Effector CD4-positive, alpha-beta T cell (primary cell): ENCODE measurements around the gene LRRC45.

Experiments
- DNase-seq: peaks from one replicate; pipeline ENCODE4 v3.0.0-alpha.2; 2020

Gene LRRC45

DNA sequence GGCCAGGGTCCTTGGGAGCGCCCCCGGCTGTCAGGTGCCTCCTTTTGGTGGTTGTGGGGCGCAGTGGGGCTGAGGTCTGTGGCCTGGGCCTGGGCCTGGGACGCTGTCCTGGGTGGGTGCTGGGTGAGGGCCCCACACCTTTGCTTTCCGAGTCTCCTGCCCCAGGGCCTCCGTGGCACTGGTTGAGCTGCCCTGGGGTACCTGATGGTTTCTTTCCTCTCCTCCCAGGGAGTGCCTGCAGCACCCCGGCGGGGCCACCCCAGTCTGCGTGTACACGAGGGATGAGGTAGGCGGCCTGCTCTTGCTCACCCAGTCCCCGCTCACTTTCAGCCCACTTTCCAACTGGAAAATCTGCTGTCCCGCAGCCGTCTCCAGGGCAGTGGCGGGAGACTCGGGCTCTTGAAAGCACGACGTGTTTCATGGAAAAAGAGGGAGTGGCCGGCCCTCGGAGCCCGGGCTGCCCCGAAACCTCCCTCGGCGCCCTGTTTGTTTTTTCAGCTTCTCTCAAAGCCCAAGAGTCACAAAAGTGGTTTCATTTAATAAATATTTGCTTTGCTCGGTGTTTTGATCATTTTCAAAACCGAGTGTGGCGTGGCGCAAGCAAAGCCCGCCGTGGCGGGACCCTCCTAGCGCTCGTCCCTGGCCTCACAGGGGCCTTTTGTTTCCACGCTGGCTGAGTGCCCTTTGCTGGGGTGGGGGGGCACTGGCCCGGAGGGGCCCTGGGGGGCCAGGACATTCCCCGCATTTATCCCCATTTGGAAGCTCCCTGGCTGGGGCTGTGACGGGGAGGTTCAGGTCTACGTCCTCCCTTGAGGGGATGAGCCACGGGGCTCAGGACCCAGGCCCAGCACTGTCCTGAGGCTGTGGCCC lies 28.3 kb upstream of the LRRC45 start:
- no peak for DNase-seq

DNA sequence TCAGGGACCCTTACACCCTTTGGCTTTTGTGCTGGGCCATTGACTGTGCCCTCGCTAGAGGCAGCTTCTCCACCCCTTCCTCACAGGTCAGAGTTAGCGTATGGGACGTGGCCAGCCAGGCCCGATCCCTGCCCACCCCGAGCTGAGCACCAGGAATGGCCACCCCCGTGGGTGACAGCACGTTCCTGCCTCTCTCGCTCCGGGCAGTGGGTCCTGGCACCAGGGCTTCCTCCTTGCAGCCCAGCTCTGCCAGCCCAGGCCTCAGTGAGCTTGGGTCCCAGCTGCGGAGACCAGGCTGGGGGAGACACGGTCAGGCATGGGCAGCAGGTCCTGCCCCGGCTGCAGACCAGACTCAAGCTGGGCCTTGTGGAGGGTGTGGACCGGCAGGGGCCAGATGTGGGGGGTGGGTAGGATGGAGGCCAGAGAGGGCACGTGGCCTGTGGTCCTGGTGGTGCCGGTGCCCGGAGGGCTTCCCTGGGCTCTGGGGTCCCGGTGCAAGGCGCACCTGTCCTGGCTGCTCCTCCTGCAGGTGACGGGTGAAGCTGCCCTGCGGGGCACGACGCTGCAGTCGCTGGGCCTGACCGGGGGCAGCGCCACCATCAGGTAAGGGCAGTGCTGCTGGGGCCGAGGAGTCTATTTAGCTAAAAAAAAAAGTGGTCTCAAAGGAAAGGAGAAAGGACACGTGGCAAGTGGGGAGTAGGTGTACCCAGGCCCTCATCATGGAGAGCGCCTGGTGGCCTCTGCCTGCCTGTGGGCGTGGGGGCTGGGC lies 27.5 kb upstream of the LRRC45 start:
- no peak for DNase-seq

DNA sequence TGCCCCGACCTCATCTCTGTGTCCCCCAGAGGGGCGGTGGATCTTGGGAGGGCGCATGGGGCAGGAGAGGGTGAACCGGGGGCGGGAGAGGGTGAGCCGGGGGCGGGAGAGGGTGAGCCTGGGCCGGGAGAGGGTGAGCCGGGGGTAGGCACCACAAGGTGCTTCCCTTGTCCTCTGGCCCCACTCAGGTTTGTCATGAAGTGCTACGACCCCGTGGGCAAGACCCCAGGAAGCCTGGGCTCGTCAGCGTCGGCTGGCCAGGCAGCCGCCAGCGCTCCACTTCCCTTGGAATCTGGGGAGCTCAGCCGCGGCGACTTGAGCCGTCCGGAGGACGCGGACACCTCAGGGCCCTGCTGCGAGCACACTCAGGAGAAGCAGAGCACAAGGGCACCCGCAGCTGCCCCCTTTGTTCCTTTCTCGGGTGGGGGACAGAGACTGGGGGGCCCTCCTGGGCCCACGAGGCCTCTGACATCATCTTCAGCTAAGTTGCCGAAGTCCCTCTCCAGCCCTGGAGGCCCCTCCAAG lies 26.8 kb upstream of the LRRC45 start:
- DNase-seq, result no peak

DNA sequence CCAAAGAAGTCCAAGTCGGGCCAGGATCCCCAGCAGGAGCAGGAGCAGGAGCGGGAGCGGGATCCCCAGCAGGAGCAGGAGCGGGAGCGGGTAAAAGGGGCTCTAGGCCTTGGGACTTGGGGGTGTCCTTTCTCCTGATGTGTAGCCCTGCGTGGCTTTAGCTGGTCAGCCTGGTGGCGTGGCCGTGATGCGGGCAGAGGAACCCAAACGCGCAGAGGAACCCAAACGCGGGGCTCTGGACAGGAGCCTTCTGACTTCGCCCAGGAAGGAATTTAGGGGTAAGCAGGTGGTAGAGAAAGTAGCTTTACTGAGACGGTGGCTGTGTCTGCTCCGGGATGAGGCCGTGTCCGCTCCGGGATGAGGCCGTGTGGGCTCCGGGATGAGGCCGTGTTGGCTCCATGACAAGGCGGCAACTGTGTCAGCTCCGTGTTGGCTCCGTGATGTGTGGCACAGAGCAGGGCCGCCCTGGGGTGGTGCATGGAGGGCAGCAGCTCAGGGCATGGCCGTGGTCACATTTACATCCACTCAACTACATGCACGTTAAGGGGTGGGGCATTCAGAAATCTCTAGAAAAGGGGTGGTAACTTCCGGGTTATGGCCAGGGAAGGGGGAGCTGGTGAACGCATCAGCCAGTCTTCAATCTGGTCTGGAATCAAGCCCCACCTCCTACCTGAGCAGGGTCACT lies 26.2 kb upstream of the LRRC45 start:
- no peak for DNase-seq

DNA sequence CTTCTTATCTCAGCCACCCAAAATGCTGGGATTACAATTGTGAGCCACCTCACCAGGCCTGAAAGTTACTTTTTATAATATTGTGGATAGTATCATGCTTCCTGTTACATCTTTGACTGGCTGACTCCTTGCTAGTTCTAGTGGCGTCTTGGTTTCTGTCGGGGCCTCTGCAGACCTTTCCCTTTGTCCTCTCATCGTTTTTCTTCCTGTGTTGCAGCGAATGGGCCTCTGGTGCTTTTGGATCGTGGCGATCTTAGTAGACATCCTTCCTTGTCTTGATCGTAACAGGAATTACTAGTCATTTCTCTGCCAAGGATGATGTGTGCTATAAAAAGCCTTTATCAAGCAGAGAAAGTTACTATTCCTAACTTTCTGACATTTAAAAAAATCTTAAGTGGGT lies 24.9 kb upstream of the LRRC45 start:
- no peak for DNase-seq

DNA sequence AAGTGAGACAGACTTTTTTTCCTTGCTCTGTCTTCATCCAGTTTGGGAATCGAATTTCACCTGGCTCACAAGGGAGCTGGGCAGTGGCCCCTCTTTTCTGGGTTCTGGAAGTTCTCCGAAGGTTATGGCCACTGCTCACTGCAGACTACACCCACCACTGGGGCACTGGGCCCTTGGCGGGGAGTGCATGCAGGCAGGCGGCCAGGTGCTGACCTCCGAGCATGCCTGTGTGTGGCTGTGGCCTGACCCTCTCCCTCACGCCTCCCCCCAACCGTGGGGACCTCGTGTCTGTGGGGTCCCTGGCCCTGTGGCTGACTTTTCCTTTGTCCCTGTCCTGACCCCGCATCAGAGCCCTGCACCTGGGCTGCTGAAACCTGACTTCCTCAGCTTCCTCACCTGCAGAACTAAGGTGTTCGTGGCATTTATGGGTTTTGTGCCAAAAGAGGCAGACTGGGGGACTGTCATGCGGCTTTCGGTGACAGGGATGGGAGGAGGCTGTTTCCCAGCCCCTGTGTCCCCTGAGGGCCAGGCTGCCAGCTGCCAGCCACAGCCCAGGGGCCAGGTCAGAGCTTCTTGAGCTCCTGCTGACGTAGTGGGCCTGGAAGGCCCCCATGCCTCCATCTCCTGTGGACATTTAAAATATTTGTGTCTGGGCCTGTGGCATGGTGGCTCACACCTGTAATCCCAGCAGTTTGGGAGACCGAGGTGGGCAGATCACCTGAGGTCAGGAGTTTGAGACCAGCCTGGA lies 24.2 kb upstream of the LRRC45 start:
- DNase-seq, result no peak

DNA sequence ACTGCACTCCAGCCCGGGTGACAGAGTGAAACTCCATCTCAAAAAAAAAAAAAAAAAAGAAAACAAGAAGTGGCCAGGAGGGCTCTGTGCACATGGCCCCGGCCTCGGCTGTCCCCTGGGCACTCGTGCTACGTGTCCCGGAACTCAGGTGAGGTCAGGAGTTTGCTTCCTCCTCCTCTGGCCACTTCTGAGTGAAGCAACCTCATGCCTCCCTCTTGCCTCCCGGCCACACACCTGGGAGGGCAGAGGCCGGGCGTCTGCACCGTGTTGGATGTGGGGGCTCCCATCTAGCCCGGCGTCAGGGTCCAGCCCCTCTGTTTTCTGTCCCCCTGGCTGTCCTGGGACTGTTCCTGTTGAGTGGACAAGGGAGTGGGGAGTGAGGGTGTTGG lies 23.5 kb upstream of the LRRC45 start:
- no peak for DNase-seq

DNA sequence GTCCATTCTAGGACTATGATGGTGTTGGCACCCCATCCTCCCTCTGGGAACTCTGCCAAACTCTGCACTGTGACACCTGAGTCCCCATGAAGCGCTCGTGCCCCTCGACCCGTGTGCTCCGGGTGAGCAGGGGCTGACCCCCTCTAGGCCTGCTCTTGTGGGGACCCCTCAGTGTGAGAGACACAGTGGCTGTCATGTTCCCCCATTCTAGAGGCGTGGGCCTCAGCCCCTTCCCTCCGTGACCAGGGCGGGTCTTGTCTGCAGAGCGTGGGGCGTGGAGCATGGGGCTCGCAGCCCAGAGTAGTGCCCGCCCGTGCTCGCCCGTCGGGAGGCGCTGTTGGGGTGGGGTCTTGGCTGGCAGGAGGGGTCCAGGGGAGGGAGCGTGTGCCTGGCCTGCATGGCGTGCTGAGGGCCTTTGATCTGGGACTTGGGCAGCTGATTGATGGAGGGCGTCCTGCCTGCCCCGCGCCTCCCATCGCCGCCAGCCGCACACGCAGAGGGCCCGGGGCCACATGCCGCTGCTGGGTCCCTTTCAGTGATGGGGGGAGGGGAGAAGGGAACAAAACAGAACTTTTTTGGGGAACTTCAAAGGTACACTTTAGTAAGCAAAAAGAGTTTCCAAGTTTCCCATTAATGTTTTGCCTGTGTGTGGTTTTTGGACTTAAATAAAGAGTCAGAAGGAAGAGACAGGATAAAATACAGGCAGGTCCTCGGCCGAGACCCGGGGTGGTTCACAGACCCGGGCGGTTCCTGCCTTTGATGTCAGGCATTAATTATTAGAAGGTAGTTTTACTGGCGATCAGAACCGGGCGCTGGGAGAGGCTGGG lies 22.9 kb upstream of the LRRC45 start:
- no peak for DNase-seq

DNA sequence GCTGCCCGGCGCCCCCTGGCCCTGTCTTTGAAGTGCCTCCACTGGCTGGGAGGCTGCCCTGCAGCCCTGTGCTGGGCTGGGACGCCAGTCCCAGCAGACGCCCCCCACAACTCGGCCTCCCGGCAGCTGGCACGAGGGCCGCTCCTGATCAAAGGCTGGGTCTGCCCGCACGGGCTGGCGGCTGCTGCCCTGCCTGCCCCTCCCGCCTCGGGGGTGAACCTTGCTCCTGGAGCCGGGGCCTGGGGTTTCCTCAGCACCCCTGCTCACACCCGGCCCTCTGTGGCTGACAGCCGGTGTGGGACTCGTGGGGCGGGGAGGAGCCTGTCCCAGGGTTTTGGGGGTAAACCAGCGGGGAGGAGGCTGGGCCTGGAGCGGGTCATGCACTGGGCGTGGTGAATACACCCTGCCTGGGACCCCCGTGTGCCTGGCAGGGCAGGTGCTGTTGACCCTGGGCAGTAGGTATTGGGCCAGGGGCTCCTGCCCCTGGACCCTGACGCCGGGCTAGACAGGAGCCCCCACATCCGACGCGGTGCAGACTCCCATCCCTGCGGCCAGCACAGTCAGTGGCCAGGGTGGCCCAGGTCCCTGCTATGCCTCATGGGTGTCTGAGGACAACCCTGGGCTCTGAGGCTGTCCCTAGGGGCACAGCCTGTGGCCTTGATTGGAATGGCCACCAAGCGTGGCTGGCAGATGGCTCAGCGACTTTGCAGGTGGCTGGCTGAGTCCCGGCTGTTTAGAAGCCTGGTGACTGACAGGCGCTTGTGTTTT lies 22.1 kb upstream of the LRRC45 start:
- DNase-seq, result no peak

DNA sequence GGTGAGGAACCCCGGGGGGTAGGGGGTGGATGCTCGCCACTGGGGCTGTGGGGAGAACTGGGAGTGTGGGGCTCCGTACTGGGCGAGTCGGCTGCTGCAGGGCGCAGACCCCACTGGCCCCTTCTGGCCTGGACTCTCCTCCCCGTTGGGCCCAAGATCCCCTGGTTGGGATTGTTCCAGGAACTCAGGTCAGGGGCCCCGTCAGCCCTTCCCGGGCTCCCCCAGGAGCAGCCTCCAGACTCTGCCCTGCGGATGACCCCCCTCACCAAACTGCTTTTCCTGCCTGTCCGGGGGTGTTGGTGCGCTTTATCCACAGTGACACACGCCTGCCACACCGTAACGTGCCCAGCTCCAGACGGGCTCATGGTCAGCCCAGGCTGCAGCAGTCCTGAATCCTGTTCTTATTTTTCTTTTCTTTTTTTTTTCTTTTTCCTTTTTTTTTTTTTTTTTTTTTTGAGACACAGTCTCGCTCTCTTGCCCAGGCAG lies 21.5 kb upstream of the LRRC45 start:
- no peak for DNase-seq

DNA sequence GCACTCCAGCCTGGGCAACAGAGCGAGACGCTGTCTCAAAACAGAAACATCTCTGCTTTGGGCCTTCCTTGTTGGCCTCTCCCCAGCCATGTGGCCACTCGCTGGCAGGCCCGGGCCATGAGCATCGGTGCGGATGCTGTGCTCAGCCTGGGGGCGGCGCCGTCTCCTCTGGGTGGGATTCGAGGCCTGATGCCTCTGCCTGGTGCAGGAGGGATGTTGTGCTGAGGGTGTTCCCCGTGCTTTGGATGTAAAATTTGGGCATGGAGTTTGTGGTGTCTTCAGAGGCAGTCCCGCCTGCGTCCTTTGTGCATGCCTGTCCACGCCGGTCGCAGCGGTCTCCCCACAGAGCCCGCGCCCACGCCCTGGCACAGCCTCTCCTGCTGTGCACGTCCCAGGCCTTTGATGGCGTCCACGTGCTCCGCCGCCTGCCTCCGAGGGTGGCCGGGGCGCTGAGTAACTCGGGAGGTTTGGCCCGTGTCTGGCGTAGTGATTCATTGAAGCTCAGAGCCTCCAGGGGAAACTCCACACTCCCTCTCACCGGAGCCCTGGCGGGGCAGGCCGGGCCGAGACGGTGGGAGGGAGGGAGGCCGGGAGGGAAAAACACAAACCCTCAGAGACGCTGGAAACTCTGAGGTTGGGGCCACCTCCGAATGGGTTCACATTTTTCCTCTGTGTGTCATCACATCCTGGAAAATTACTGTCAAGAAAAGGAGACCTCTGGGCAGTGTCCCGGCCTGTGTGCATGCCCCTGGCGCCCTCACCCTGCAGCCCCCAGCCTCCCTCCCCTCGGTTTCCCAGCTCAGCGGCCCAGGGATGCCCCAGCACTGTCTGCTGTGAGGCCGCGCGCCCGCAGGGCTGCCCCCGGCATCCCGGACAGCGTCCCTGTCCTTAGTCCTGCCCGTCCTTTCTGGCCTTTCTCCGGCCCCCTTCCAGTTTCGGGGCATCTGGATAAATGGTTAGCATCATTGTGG lies 19.4 kb upstream of the LRRC45 start:
- DNase-seq, result no peak

DNA sequence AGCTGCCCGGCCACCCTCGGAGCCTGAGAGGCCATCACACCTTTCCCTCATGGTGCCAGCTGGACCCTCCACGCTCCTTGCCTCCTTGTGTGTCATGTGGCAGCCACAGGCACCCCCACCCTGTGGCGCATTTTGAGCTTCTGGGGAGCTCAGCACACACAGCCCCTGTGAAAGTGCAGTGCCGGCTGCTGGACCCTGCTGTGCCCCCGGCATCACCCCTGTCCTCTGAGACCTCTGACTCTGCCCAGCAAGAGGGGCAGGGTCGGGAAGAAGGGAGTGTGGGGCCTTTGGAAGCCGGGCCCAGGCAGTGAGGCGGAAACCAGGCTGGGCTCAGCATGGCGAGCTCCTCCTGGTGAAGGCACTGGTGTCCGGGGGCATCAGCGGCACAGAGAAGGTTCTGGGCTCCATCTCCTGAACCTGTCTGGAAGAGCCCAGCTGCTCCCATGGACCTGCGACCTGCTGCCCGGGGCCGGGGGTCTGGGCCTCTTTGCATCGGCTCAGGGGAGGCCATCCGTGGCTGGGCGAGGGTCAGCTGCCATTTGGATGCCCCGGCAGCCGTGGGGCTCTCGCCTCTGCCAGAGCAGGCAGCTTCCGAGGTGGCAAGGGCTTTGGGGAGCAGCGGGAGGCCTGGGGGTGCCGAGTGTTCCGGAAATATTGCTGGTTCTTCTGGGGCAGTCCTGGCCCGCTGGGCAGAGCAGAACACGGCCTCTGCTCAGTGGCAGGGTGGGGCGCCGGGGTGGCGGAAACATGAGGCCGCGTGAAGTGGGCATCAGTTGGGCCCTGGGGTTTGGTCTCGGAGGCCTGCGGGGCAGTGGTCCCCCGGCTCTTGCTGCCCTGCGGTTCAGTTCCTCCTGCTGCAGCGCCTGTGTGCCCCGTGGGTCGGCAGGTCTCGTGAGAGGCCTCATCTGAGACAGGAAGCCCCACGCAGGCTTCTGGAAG lies 18.3 kb upstream of the LRRC45 start:
- no peak for DNase-seq

DNA sequence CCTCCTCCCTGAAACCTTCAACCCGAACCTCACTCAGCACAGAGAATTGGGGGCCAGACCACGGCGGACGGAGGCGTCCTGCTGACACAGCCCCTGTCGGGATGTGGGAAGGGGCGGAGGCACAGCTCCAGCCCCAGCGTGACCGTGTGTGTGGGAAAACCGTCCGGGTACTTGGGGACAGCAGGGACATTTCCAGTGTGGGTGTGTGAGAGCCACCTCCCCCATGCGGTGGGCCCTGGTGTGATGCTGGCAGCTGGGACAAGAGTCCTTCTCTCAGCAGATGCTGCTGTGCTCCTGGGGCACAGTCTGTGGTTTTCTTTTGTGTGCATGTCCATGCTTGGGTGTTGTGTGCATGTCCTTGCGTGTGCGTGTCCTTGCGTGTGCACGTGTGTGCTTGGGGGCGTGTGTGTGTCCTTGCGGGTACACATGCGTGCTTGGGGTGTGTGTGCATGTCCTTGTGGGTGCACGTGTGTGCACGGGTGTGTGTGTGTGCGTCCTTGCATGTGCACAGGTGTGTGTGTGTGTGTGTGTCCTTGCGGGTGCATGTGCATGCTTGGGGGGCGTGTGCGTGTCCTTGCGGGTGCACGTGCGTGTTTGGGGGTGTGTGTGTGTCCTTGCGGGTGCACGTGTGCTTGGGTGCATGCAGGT lies 17.3 kb upstream of the LRRC45 start:
- DNase-seq, result no peak

DNA sequence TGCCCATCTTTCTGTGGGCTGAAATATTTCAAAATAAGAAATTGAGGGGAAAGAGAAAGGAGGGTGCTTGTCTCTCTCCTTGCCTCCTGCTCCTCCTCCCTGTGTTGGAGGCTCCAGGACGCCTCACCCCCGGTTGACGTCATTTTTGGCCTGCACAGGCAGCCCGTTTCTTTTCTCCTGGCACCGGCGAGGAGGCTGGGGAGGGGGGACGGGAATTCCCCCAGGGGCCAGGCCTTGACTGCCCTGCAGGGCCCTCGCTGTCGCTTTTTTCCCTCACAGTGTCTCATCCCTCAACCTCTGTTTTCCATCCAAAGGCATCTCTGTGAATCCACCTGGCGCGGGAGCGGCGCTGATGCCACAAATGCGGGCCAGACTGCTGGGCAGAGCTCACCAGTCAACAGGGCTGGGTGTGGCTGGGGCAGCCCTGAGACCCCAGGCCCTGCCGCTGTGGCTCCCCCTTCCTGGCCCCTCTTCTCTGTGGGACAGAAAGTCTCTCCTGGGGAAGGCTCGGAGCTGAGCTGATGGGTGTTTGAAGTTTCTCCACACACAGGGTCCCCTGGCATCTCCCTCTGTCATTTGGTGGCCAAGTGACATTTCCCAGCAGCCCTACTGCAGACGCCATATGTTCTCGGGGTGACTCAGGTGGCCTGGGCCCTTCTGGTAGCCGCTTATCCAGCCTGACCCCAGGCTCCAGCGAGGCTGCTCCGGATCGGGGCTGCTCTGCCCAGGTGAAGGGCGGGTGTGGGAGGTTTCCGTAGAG lies 16.5 kb upstream of the LRRC45 start:
- DNase-seq, result no peak

DNA sequence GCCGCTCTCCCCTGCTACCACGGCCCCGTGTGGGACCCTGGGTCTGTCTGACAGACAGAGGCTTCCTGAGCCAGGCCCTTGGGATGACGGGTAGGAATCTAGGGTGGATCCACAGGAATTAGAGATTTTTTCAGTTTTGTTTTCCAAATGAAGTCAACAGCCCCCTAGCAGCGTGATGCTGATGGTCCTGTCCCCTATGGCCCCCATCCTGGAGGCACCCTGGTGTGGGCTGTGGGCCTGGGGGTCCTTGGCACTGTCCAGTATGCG lies 15.9 kb upstream of the LRRC45 start:
- no peak for DNase-seq

DNA sequence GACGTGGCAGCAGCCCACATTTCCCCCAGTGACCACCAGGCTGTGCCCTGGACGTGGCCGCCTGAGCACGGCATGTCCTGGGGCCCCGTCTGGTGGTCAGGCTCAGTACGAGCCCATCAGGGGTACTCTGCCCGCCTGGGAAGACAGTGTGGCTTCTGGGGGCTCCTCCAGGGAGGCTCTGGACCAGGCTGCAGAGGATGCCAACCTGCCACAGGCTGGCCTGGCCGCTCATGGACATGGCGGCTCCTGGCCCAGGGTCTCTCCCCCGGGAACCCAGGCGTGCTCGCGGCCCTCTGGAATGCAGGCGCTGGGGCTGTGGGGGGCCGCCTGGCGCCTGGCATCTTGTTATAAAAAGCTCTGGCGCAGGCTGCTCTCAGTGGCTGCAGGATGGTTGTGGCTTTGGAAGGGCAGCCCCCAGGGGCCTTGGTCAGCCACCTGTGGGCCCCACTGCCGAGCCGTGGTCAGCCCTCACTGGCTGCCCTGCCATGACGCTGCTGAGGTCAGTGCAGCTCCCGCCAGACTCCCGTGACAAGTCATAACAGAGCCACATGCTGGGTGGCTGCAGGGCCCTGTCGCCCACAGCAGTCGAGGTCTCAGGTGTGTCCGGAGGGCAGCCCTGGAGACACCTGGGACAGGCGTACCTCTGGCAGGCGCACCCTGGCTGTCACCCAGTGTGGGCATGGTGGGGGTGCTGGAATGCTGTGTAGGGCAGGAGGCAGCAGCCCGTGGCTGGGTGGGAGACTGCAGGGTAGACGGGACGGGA lies 15.4 kb upstream of the LRRC45 start:
- DNase-seq, result no peak
